GM10847 (cell line): ENCODE results near the gene SMTNL2.

Source experiments
- POLR2A ChIP-seq: IDR thresholded peaks from 2 replicates; pipeline ENCODE4 v1.6.1; 2011; ENCODE audit not compliant: insufficient read length; ENCODE audit errors: extremely low read depth

SMTNL2 gene

GRCh38 chr17:4631431-4631830 is 47.1 kb downstream of the SMTNL2 start:
- no peak for TF ChIP-seq POLR2A

- no peak for TF ChIP-seq POLR2A
These were observed 47.7 kb downstream of the SMTNL2 start for GRCh38 chr17:4631836-4632580.

- TF ChIP-seq POLR2A = no peak
These were observed 48.2 kb downstream of the SMTNL2 start for GRCh38 chr17:4632581-4632920.

GRCh38 chr17:4633643-4634042 is 49.3 kb downstream of the SMTNL2 start:
- no peak for TF ChIP-seq POLR2A

- TF ChIP-seq POLR2A = no peak
These were observed 50.6 kb downstream of the SMTNL2 start for GRCh38 chr17:4634976-4635375.

- no peak for TF ChIP-seq POLR2A
These were observed 51.6 kb downstream of the SMTNL2 start for GRCh38 chr17:4635823-4636375.

- no peak for TF ChIP-seq POLR2A
These were observed 52.3 kb downstream of the SMTNL2 start for GRCh38 chr17:4636474-4637100.

- no peak for TF ChIP-seq POLR2A
These were observed 57.2 kb downstream of the SMTNL2 start, which contains the start of gene ALOX15 for GRCh38 chr17:4641297-4642195. ALOX15 (minus strand) TSS chr17:4641678; CDS start chr17:4641651, 27 bp downstream.

- TF ChIP-seq POLR2A = no peak
These were observed 58.0 kb downstream of the SMTNL2 start for GRCh38 chr17:4642286-4642685.

- no peak for TF ChIP-seq POLR2A
These were observed 59.3 kb downstream of the SMTNL2 start for GRCh38 chr17:4643676-4644075.

- no peak for TF ChIP-seq POLR2A
These were observed 61.3 kb downstream of the SMTNL2 start for GRCh38 chr17:4645642-4646041.

- no peak for TF ChIP-seq POLR2A
These were observed 64.4 kb downstream of the SMTNL2 start for GRCh38 chr17:4648741-4649140.

GRCh38 chr17:4652997-4653396 is 68.7 kb downstream of the SMTNL2 start:
- no peak for TF ChIP-seq POLR2A

GRCh38 chr17:4657678-4658077 is 73.3 kb downstream of the SMTNL2 start:
- TF ChIP-seq POLR2A = no peak
